ENCODE results near the gene NPAS3. TPM values are rescaled to one million over a fixed set of nuclear protein-coding genes. Genes with fewer than 3 reads are reported as not detected.

NPAS3 gene
- total and polyA plus RNA-seq, 7 donors, result 0.36 to 6.4 (median 4.6) TPM; not detected in 2

GRCh38 chr14:33188880-33189279, 250.2 kb downstream of the NPAS3 start:
- 90 to 96% methylated on average over 2 of the region's 2 CpGs for WGBS, 2 donors
- Histone ChIP-seq H3K36me3 (no peaks in the 10 kb centered on the region), H3K4me1 (no peaks in the 10 kb centered on the region), H3K9me3 (no peaks in the 10 kb centered on the region), H3K27me3 (no peaks in the 10 kb centered on the region), H3K27ac (no peak overlapping the region), H3K4me3 (no peak overlapping the region)
- no peak for DNase-seq
- no peak for TF ChIP-seq EP300 (IDR thresholded peaks at IDR 0.05)
- no peak for TF ChIP-seq CTCF (IDR thresholded peaks at IDR 0.05)
- no peak for TF ChIP-seq POLR2AphosphoS5 (IDR thresholded peaks at IDR 0.05)
- no peak for TF ChIP-seq POLR2A (IDR thresholded peaks at IDR 0.05)
- intact Hi-C loops (cut with DNase I), result no loop called here

GRCh38 chr14:33191855-33192254, 253.2 kb downstream of the NPAS3 start:
- Histone ChIP-seq H3K27me3 (no peaks in the 10 kb centered on the region), H3K9me3 (no peaks in the 10 kb centered on the region), H3K4me1 (no peaks in the 10 kb centered on the region), H3K36me3 (no peaks in the 10 kb centered on the region), H3K27ac (no peak overlapping the region), H3K4me3 (no peak overlapping the region)
- intact Hi-C loops (cut with DNase I), result no loop called here
- no peak for DNase-seq
- TF ChIP-seq POLR2AphosphoS5 (IDR thresholded peaks at IDR 0.05), result no peak
- no peak for TF ChIP-seq POLR2A (IDR thresholded peaks at IDR 0.05)
- no peak for TF ChIP-seq CTCF (IDR thresholded peaks at IDR 0.05)
- TF ChIP-seq EP300 (IDR thresholded peaks at IDR 0.05), result no peak

GRCh38 chr14:33194551-33194950, 255.9 kb downstream of the NPAS3 start:
- H3K9me3 ChIP-seq, result no peaks in the 10 kb centered on the region
- TF ChIP-seq CTCF (IDR thresholded peaks at IDR 0.05), result no peak
- TF ChIP-seq POLR2AphosphoS5 (IDR thresholded peaks at IDR 0.05), result no peak
- H3K4me1 ChIP-seq, result no peaks in the 10 kb centered on the region
- no peak overlapping the region for H3K4me3 ChIP-seq
- DNase-seq, result no peak
- no peak overlapping the region for H3K27ac ChIP-seq
- no peaks in the 10 kb centered on the region for H3K36me3 ChIP-seq
- intact Hi-C loops (cut with DNase I), result no loop called here
- no peaks in the 10 kb centered on the region for H3K27me3 ChIP-seq
- WGBS, 2 donors, result 93 to 95% methylated on average over 4 of the region's 4 CpGs

GRCh38 chr14:33198684-33199083, 260.0 kb downstream of the NPAS3 start:
- Histone ChIP-seq H3K4me1 (no peaks in the 10 kb centered on the region), H3K36me3 (no peaks in the 10 kb centered on the region), H3K4me3 (no peak overlapping the region), H3K9me3 (no peaks in the 10 kb centered on the region), H3K27ac (no peak overlapping the region), H3K27me3 (no peaks in the 10 kb centered on the region)
- DNase-seq, result no peak
- intact Hi-C loops (cut with DNase I), result no loop called here
- TF ChIP-seq EP300 (IDR thresholded peaks at IDR 0.05) (no peak), POLR2AphosphoS5 (IDR thresholded peaks at IDR 0.05) (no peak), CTCF (IDR thresholded peaks at IDR 0.05) (no peak), POLR2A (IDR thresholded peaks at IDR 0.05) (no peak)
- WGBS, 2 donors, result 97% methylated on average over 25 of the region's 25 CpGs

- H3K9me3 ChIP-seq, result no peaks in the 10 kb centered on the region
- WGBS, 2 donors, result 89 to 94% methylated on average over 2 of the region's 2 CpGs
- no peak overlapping the region for H3K4me3 ChIP-seq
- H3K27ac ChIP-seq, result no peak overlapping the region
- intact Hi-C loops (cut with DNase I), result no loop called here
- no peak for TF ChIP-seq POLR2A (IDR thresholded peaks at IDR 0.05)
- no peak for TF ChIP-seq EP300 (IDR thresholded peaks at IDR 0.05)
- TF ChIP-seq POLR2AphosphoS5 (IDR thresholded peaks at IDR 0.05), result no peak
- TF ChIP-seq CTCF (IDR thresholded peaks at IDR 0.05), result no peak
- DNase-seq, result no peak
- no peaks in the 10 kb centered on the region for H3K4me1 ChIP-seq
- no peaks in the 10 kb centered on the region for H3K36me3 ChIP-seq
- H3K27me3 ChIP-seq, result no peaks in the 10 kb centered on the region
These were observed 262.4 kb downstream of the NPAS3 start for GRCh38 chr14:33201116-33201515.

Data from sigmoid colon (tissue), 7 donors.